ENCODE data around the gene MAGEC1. TPM values are rescaled to one million over a fixed set of nuclear protein-coding genes. Genes with fewer than 3 reads are reported as not detected.

The MAGEC1 gene
- total RNA-seq, 1 donor from 2014 or later = not detected

- H3K4me3 ChIP-seq (ENCODE audit: low read depth, low read length) = no peak overlapping the region
- no peaks in the 10 kb centered on the region for H3K36me3 ChIP-seq (ENCODE audit: control insufficient read depth, insufficient read depth, low read length)
- no peak for FAIRE-seq
Measured at GRCh38 chrX:141952603-141953002, 48.9 kb downstream of the MAGEC1 start.

GRCh38 chrX:141958675-141959074 is 55.0 kb downstream of the MAGEC1 start:
- DNase-seq (ENCODE audit: low read depth) (no peak), FAIRE-seq (no peak)
- no peak for TF ChIP-seq CTCF (IDR thresholded peaks at IDR 0.05; ENCODE audit: insufficient read depth, low read length, severe bottlenecking)
- no peaks in the 10 kb centered on the region for H3K27me3 ChIP-seq (ENCODE audit: control insufficient read depth, insufficient read depth, low read length)
- H3K4me3 ChIP-seq (ENCODE audit: low read depth, low read length) = no peak overlapping the region
- H3K36me3 ChIP-seq (ENCODE audit: control insufficient read depth, insufficient read depth, low read length) = no peaks in the 10 kb centered on the region

More at GRCh38 chrX:141952603-141953002, 48.9 kb downstream of the MAGEC1 start:
- DNase-seq (ENCODE audit: low read depth) = no peak
- no peak for TF ChIP-seq CTCF (IDR thresholded peaks at IDR 0.05; ENCODE audit: insufficient read depth, low read length, severe bottlenecking)
- H3K27me3 ChIP-seq (ENCODE audit: control insufficient read depth, insufficient read depth, low read length) = no peaks in the 10 kb centered on the region

Other genes starting within 250 kb of the MAGEC1 start
- not detected in 2 replicates for gene SPANXD, start 205.2 kb upstream of the MAGEC1 start, total RNA-seq
- gene MAGEC3, start 65.6 kb upstream of the MAGEC1 start, total RNA-seq = not detected in 2 replicates

All from bronchial epithelial cell (primary cell).